GM18951 (cell line): ENCODE data around the gene AMIGO1.

Experiments used
- POLR2A ChIP-seq: IDR thresholded peaks from 4 replicates; pipeline ENCODE4 v1.6.1; 2011; ENCODE audit warnings: mild to moderate bottlenecking; ENCODE audit not compliant: insufficient read length, insufficient read depth; ENCODE audit errors: extremely low read depth
- in situ Hi-C: fragments of 300-500 bp; cut with MboI; formaldehyde crosslinking; loops from one replicate; pipeline ENCODE4 v1.12.0; 2022; ENCODE audit warnings: low sequenced_read_pairs, mixed read lengths, inconsistent platforms; ENCODE audit not compliant: unreplicated experiment

Gene AMIGO1

DNA sequence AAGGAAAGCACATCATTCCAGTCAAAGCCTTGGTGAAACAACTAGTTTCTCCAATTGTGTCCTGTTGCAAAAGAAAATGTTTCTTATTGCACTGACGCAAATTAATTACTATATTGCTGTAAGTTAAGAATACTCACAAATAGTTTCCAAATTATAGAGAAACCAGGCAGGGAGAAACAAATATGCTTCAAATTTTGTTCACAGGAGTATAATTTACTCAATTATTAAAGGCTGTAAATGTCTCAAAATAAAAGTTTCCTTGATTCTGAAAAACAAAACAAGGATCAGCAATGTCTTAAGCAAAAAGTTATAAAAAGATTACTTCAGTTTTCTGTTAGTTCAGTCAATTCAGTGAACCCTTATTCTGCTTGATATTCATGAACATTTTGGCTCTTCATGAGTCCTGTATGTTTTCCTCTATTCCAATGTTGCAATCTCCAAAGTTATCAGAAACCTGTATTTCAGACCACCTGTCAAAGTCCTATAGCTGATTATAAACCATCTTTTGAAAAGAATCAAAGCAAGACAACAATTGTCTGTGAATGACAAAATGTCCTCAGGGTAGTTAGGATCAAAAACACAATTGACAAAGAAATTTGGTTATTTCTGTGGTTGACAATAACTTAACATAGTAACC lies 54.9 kb downstream of the AMIGO1 start:
- no peak for TF ChIP-seq POLR2A
- in situ Hi-C loops: no loop called here
